Measurements from ENCODE around the gene ZNF770.

ZNF770 gene

GRCh38 chr15:34988027-34988902 is at the start of gene ZNF770:
TSS of gene ZNF770 (minus strand) at chr15:34988287. CDS start at chr15:34983434, 4,853 bp downstream.
- DNase-seq: peak; percentile 79

- no peak for DNase-seq
Measured at GRCh38 chr15:35028235-35028984, 40.3 kb upstream of the ZNF770 start.

- no peak for DNase-seq
Measured at GRCh38 chr15:35023804-35024203, 35.7 kb upstream of the ZNF770 start.

- DNase-seq: no peak
Measured at GRCh38 chr15:35020974-35021373, 32.9 kb upstream of the ZNF770 start.

- no peak for DNase-seq
Measured at GRCh38 chr15:35019404-35020327, 31.6 kb upstream of the ZNF770 start.

GRCh38 chr15:35014241-35014640 is 26.2 kb upstream of the ZNF770 start:
- no peak for DNase-seq

- DNase-seq: no peak
Measured at GRCh38 chr15:35013370-35013769, 25.3 kb upstream of the ZNF770 start.

- DNase-seq: no peak
Measured at GRCh38 chr15:35007397-35007796, 19.3 kb upstream of the ZNF770 start.

- no peak for DNase-seq
Measured at GRCh38 chr15:35005933-35006332, 17.8 kb upstream of the ZNF770 start.

- no peak for DNase-seq
Measured at GRCh38 chr15:35003928-35004327, 15.8 kb upstream of the ZNF770 start.

- DNase-seq: no peak
Measured at GRCh38 chr15:35000511-35000910, 12.4 kb upstream of the ZNF770 start.

- no peak for DNase-seq
Measured at GRCh38 chr15:34999906-35000305, 11.8 kb upstream of the ZNF770 start.

- DNase-seq: no peak
Measured at GRCh38 chr15:34994925-34995324, 6.8 kb upstream of the ZNF770 start.

- no peak for DNase-seq
Measured at GRCh38 chr15:34993877-34994276, 5.8 kb upstream of the ZNF770 start.

- DNase-seq: no peak
Measured at GRCh38 chr15:34993412-34993811, 5.3 kb upstream of the ZNF770 start.

GRCh38 chr15:34987609-34988026 is 469 bp downstream of the ZNF770 start:
- no peak for DNase-seq

- no peak for DNase-seq
Measured at GRCh38 chr15:34986771-34987480, 1.2 kb downstream of the ZNF770 start.

GRCh38 chr15:34986326-34986725 is 1.8 kb downstream of the ZNF770 start:
- DNase-seq: no peak

- no peak for DNase-seq
Measured at GRCh38 chr15:34984889-34985630, 3.0 kb downstream of the ZNF770 start.

GRCh38 chr15:34976743-34977142 is 11.3 kb downstream of the ZNF770 start:
- no peak for DNase-seq

GRCh38 chr15:34976073-34976472 is 12.0 kb downstream of the ZNF770 start:
- no peak for DNase-seq

- no peak for DNase-seq
Measured at GRCh38 chr15:34973512-34973911, 14.6 kb downstream of the ZNF770 start.

Measured in RPMI8226 (cell line).